Muscle of arm (tissue), 12 donors: ENCODE results near the gene TAF3. TPM values are rescaled to one million over a fixed set of nuclear protein-coding genes. Genes with fewer than 3 reads are reported as not detected.
A peak's percentile ranks its signal among the peaks of the same experiment; 100 is the strongest.

Source experiments
- DNase-seq: peaks from one replicate; pipeline ENCODE4 v3.0.0-alpha.2; 2013
- polyA plus RNA-seq, 12 donors: library from polyadenylated mRNA; unstranded; fragments of 120-200 nt; gene quantifications; one replicate each; pipeline ENCODE4 v1.2.1, GENCODE V29; 2013; ENCODE audit not compliant: insufficient read length in 12 of 12

Gene TAF3
- polyA plus RNA-seq, 12 donors: 5.3 to 10.7 (median 5.8) TPM; not detected in 1

DNA sequence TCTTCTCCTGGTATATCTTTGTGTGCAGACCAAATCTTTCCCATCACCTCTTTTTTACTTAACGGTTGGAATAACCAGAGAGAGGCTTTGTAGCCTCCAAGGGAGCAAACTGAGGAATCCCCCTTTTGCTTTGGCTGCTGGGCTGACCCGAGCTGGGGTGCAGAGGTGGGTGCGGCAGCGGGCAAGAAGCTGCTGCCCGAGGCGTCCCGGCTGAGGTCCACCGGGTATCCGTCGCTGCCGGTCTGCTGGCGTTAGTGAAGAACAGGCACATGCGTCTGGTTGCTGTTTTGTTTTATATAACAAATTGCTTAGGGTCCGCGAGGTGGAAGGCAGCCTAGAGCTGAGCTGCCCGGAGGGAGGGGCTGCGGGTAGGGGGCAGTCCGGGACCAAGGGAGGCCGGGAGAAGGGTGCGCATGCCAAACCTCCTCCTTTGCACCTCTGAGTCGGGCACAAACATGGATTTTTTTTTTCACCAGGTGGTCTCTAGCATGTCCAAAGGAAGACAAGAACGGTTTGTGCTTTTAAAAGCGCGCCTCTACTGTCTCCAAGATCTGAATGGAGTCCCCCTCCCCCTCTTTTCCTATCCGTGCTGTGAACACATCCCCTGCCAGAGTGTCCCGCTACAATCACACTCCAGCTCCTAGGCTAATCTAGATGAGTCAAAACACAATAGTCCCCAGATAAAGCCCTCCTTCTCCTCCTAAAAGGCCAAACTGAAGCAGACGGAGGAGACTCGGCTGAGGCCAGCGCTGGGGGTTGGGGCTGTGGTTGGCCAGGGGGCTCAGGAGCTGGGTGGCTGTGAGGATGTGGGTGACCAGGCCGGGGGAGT lies 229.4 kb downstream of the TAF3 start:
- no peak for DNase-seq

DNA sequence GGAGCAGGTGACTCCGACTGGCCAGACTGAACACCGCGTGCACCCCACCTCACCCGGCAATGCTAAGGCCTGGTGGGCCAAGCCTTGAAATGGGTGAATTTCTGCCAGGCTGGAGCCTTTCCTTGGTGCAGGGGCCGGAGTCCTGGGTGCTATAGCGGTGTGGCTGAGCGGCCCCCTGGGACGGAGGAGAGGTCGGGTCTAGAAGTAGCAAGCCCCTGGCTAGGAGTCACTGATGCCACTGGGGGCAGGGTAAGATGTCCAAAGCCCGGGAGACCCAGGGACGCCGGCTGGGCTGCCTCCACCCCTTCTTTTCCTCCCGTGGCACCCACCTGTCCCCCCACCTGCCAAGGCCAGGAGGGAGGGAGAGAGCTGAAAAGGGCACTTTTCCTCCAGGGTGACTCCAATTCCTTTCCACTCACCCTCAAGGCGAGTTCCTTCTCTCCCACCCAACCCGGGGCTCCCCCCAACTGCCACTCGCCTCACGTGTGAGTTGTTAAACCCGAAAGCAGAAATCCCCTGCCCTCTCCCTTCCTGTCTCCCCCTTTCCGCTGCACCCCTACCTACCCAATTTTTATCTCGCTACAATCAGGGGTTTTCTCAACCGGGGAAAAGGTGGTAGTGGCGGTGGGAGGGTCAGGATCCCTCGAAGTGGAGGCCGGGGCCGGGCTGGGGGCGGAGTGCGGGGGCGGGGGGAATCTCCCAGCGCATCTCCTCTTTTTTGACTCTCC lies 230.1 kb downstream of the TAF3 start:
- no peak for DNase-seq

DNA sequence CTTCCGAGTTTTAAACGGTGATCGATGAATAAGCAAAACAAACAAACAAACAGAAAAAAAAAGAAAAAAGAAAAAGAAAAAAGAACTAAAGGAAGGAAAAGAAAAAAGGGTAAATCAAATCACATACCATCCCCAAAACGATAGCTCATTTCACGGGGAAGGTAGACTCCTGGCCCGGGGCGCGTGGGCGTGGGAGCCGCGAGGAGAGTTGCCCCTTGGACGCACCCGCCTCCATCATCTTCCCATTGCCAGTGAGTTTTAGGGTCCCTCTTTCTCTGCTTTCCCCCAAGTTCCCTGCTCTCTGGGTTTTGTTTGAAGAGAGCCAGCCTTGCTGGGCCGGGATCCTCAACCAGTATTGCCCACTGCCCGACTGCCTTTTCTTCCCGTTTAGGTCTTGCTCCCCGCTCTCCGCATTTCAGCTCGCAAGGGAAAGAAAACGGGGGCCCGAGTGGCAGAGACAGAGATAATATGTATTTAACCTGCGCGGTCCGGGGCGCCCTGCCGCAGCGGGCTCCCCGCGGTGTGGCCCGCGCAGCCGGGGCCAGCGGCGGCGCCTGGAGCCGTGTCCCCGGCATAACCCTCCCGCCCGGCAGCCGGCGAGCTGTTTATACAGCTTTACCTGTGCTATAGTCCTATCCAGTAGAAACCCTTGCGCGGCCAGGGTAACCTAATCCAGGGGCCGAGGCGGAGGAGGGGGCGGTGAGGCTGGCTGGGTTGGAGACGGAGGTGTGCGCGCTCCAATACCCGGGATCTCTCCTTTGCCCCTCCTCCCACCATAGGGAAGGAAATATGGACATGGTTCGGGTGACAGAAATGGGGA lies 230.9 kb downstream of the TAF3 start:
- DNase-seq: no peak

DNA sequence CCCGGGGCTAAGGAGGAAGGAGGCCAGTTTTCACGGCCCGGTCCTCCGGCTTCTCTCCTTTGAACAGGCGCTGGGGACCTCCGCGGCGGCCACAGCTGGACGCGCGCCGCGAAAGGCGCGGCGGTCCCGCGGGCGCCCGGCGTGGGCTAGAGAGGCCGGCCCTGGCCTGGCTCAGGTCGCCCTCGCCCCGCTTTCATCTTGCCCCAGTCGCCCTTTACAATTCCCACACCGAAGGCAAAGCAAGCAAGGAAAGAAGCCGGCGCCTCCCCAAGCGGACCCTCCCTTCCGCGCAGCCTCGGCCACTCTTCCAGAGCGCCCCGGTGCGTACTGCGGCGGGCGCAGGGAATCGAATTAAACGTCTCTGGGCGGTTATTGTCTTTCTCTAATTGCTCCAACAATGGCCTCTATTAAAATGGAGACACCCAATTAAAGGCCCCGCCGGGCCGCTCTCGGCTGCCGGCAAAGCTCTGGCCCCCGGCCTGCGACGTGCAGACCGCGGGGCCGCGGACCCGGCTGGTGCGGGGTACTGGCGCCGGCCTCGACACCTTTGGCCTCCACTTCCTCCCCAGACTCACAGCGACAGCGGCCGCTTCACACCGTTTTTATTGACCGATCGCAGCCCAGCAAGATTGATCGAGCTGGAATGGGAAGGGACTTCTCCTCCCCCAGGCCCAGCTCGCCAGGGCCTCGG lies 231.7 kb downstream of the TAF3 start:
- DNase-seq: no peak

DNA sequence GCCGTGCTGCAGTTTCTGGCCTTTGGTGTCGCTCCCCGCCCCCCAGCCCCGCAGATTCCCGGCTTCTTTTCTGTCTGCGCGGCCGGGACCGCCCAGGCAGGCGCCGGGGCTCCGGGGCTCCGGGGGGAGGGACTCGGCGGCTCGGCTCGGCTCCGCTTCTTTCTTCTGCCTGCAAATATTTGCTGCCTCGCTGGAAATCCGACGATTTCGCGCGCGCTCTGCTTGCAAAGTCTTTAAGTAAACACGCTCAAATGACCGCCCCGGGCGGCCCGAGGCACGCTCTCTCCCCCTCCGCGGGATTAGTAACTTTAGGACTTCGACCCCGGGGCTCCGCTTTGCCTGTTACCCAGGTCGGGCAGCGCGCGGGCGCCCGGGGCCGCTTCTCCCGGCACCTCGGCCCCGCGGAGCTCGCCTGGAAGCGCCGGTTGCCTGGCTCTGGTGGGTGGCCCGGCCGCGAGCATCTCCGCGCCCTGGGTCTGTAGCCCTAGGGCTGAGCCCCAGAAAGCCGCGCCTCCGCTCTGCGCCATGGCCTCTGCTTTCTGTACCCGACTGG lies 232.3 kb downstream of the TAF3 start:
- no peak for DNase-seq

DNA sequence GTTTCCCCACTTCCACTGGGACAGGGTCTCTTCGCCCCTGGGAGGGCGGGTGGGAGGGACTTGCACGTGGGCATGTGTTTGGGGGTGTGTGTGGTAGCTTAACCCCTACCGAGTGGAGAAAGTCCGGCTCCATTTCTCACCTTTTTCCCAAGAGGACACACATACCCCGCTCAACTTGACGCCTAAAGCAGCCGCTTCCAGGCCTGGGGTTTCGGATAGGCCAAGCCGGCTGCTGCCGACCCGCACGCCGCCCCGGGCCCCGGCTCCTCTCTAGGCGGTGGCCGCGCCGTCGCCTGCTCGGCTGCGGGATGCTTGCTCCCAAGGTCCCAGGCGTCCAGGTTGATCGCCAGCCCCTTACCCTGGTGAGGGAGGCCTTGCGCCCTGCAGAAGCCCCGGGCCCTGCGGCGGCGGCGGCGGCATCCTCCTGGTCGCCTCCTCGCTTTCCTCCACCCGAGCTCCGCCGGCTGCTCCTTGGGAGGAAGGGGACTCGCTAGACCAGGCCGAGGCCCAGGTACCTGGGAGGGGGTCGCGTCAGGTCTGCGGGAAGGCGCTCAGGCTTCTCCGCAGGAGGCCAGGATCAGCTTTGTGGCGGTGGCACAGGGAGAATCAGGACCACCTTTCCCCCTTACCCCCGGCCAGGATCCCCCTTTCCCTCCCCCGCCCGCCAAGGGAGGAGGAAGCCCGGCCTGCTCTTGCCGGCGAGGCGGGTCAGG lies 233.0 kb downstream of the TAF3 start:
- no peak for DNase-seq

DNA sequence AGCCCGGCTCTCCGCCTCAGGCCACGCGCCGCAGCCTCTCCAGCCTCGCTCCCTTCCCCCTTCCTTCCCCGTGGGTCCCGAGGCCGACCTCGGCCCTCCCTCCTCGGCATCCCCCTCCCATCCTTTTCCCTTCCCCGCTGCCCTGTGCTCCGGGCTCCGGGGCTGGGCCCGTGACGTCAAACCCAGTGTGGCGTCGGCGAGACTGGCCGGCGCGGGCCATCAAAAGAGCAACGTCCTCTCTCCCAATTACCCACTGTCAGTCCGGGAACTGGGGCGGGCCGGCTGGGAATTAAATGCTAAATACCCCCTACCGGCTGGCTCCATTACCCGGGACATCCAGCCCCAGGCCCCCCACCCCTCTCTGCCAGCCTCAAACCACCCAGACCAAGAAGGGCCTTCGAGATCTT lies 233.5 kb downstream of the TAF3 start:
- DNase-seq: no peak

DNA sequence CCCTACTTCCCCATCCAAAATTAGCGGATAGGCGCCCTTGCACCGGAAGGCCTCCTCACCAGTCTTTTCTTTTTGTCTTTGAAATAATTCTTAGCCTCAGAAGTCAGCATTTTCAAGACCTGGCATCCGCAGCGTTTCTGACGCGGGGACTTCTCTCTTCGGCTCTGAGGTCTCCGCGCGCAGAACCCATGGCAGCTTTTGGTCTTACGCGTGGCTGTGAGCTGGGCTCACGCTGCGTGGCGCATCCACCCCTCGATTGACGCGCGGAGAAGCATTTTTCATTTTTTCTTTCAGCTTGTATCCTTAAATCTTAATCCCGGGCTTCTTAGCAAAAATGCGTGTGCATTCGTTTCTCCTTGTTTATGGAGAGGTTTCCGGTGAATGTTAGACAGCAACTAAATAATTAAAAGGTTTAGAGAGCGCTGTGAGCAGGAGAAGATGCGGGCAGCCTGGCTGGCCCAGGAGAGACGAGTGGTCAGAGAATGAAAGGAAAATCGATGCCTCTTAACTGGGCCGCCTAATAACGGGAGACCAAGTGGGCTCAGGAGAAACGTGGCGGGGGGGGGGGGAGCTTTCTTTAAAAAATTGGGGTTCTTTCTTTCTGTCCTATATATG lies 234.1 kb downstream of the TAF3 start:
- DNase-seq: no peak

DNA sequence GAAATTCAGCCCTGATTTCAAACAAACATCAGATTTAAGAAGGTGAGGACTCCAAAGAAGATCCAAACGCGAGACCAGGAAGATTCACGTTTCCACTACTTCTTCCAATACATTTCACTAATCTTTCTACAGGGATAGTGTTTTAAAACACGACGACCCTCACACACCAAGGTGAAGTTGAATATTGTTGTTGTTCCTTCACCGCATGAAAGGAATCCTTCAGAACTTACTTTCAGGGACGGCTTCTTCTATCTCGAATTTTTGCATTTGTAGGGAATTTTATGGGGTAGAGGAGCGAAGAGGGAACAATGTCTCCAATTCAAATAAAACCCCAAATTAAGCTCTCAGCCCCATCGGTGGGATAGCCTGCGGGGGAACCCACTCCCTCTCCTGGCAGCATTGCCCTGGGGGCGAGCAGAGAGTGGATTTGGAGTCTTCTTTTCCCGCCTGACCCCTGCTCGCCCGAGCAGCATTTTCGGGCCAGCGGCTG lies 234.7 kb downstream of the TAF3 start:
- DNase-seq: no peak

DNA sequence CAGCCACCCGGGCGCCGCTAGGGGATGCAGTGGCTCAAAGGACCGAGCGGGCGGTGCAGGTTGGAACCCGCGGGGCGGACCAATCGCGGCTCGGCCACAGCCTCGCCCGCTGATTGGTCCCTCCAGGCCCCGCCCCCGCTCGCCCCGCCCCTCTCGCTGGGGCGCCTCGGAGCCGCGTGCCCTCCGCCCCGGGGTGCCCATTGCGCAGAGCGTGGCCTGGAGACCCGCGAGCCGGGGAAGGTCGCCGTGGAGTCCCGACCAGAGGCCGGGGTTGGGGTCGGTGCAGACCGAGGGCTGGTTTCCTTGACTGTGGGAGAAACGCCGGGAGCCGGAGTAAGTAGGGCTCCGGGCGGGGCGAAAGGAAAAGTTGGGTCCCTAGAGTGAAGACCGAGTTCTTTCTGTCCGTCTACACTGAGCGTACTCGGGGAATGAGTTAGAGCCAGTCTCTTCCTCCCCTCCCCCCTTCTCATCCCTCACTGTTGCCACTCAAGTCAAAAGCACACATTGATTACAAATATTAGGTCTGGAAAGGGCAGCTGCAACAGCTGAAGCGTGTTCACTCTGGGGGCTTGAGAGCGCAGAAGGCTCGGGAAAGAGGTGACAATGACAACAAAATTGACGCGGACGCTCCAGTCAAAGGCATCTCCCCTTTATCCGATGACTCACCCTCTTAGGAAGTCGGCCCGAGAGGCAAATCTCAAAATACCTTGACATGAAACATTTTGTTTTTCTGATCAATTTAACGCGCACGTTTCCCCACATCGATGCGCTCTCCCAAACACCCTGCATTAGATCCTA lies 235.3 kb downstream of the TAF3 start:
- DNase-seq: peak; percentile 57

DNA sequence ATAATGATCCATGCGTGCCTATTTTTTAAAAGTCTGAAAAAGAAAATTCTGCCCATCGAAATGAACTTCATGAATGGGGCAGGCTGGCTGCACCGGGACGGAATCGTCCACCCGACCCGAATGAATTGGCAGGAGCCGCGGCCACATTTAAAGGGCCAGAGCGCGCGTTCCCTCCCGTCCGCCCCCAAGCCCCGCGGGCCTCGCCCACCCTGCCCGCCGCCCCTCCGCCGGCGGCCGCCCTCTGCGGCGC lies 235.9 kb downstream of the TAF3 start:
- DNase-seq: no peak

DNA sequence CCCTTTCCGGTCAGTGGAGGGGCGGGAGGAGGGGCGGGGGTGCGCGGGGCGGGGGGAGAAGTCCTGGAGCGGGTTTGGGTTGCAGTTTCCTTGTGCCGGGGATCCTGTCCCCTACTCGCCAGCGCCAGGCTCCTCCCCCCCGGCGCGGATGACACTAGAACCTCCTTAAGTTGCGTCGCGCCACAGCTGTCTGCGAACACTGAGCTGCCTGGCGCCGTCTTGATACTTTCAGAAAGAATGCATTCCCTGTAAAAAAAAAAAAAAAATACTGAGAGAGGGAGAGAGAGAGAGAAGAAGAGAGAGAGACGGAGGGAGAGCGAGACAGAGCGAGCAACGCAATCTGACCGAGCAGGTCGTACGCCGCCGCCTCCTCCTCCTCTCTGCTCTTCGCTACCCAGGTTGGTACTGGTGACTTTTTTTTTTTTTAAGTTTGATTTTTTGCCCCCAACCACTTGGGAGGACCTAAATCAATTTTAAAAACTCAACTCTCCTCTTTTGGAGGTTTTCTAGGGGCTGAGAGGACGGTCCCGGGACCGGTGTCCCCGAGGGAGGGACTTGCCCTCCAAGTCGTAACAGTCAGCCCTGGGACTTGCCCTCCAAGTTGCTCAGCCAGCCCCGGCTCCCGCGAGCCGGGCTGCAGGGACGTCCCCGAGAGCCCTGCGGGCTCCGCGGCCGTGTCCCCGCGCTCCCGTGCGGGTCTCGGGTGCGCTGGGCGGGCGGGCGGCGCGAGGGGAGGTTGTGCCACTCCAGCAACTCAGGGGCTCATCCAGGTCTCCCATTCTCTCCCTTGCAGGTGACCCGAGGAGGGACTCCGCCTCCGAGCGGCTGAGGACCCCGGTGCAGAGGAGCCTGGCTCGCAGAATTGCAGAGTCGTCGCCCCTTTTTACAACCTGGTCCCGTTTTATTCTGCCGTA lies 236.4 kb downstream of the TAF3 start, which contains the start of gene GATA3:
Gene GATA3, plus strand, starts transcription at position 195 of the 914 bp plus-strand sequence. CDS start 968 bp downstream, outside the sequence.
- DNase-seq: no peak

DNA sequence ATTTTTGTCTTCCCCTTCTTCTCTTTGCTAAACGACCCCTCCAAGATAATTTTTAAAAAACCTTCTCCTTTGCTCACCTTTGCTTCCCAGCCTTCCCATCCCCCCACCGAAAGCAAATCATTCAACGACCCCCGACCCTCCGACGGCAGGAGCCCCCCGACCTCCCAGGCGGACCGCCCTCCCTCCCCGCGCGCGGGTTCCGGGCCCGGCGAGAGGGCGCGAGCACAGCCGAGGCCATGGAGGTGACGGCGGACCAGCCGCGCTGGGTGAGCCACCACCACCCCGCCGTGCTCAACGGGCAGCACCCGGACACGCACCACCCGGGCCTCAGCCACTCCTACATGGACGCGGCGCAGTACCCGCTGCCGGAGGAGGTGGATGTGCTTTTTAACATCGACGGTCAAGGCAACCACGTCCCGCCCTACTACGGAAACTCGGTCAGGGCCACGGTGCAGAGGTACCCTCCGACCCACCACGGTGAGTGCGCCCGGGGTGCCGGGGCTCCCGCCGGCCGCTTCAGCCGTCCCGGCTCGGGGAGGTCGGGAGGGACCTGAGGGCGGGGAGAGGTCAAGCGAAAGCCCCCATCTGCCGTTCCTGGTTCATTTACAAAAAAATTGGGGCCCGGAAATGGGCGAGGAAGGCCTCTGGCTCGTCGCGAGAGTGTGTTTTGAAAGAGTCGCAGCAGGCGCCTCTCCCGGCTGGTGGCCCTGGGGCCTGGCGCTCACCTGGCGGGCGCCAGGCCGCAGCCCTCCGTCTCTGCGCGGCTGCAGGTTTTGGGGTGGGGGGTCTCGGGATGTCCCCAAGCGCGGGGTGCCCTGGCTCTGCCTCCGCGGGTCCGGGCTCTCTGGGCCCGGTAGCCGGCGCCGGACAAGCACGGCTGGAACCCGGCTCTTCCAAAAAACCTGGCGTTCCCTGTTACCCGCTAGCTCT lies 237.4 kb downstream of the TAF3 start:
- no peak for DNase-seq

DNA sequence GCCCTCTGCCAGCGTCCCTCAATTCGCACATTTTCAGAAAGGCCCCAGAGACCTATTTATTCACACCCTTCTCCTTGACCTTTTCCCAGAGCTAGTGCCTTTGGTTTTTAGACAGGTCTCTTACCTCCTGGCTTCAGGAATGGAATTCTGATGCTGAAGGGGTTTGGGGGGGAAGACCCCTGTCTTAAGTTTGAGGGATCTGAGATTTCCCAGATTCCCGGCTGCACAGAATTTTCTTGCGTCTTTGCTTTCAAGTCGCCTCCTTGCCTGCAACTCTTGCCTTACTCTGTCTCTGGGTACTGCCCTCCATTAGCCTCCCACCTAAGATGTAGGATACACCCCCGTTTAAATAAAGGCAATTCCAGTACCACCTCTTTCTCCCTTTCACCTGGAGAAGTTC lies 238.1 kb downstream of the TAF3 start:
- DNase-seq: no peak

DNA sequence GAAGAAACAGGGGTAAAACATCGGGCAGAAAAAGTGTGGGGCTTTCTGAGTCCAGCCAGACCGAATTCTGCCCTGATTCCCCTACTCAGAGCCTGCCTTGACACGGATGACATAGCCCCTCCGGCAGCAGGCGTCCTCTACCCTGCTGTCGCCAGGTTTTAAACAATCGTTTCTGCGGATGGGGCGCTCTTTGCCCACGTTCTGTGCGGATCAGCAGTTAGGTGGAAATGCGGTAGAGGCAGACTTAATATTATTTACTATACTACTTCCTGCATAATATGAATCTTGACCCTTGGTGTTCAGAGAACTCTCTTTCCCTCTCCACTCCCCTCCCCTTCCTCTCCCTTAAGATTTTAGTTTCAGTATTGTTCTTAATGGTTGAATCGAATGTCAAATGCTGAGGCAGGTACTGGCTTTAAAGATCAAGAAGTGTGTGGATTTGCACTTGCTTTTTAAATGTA lies 238.6 kb downstream of the TAF3 start:
- no peak for DNase-seq

DNA sequence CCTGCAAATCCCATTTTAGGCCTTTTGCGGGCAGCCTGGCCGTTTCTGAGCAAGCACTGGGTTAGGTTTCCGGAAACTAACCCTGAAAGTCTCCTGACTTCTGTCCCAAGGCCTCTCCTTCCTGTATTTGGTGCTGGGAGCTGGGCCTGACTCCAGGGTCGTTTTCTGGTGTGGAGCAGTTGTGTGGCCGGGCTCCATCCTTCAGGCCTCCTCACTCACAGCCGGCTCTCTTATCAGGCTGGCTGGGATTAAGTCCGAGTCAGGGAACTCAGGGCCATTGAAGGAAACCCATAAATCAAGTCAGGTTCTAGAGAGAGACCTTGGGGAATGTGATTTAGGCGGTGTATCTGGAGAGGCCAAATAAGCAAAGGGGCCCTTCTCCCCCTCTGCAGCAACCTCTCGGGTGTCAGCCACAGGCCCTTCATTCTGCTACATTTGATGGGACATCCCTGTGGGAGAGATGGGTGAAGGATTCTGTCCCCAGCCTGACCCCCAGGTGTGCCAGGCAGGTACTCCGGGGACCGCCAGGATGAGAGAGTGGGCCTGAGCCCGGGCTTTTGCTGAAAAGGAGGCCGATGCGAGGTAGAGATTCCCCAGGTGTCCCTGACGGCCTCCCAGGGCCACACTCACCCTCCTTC lies 239.4 kb downstream of the TAF3 start:
- DNase-seq: no peak
